SK-MEL-5 (cell line): ENCODE results near the gene RASA3. TPM values are rescaled to one million over a fixed set of nuclear protein-coding genes. Genes with fewer than 3 reads are reported as not detected.
A peak's percentile ranks its signal among the peaks of the same experiment; 100 is the strongest.
"Not testable (repeated sequence)": the region's sequence is repeated elsewhere in the genome, so short reads cannot be mapped to it uniquely, and the experiment has no call there.

Experiments used
- DNase-seq: peaks from one replicate; pipeline ENCODE4 v3.0.0-alpha.2; 2016; ENCODE audit warnings: low read depth, low spot score
- in situ Hi-C: cut with HindIII; loops from 2 replicates; pipeline ENCODE4 v1.10.0; 2016; ENCODE audit warnings: low sequenced_read_pairs, high pct_unique_total_duplicates, low pct_unique_long_range_greater_than_20kb
- total RNA-seq: library from RNA; depleted of rRNA; stranded (reverse); fragments of >200 nt; shearing (Covaris generic); gene quantifications from 2 replicates; pipeline ENCODE4 v1.2.3, GENCODE V29; 2014

The RASA3 gene
- total RNA-seq, 1 experiment from 2014 or later, result 17.8 TPM

- DNase-seq, result no peak
- in situ Hi-C loops, result no loop called here
Observed at GRCh38 chr13:114100446-114101357, 31.7 kb downstream of the RASA3 start.

DNA sequence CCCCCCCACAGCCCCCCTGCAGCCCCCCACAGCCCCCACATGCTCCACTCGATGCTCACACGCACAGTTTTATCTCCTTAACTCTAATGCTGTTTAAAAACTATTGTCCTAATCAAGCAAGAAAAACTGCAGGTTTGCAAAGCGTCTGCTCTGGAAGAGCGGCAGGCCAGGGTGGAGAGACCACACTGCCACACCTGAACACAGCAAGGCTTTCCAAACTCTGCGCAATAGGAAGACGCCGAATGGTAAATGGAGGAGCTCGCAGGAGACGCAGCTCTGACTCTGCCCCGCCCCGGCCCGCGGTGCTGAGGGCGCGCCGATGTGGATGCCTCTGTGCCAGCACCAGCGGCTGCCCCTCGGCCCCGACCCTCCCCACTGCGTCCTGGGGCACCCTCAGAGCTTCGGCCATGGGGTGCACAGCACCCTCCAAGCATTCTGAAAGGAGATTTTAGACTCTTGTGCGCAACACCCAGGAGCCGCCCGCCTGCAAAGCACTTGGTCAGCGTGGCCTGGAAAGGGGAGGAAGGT, 32.4 kb downstream of the RASA3 start:
- in situ Hi-C loops, result no loop called here
- DNase-seq, result peak; percentile 81

DNA sequence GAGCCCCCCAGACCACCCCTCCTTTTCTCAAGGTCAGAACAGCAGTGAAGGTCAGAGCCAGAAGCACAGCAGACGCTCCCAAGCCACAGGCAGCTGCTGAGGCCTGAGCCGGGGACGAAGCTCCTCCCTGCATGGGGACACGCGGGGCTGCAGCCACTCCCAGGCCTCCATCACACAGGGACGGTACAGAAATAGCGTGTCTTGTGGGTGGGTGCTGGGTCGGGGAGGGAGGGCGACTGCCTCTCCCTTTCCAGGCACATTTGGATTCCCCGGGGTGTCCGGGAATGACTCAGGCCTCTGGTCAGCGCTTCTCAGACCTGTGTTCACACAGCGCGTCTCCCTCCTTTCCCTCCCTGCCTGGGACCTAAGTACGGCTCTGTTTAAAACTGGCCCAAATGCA, 33.2 kb downstream of the RASA3 start:
- in situ Hi-C loops, result no loop called here

DNA sequence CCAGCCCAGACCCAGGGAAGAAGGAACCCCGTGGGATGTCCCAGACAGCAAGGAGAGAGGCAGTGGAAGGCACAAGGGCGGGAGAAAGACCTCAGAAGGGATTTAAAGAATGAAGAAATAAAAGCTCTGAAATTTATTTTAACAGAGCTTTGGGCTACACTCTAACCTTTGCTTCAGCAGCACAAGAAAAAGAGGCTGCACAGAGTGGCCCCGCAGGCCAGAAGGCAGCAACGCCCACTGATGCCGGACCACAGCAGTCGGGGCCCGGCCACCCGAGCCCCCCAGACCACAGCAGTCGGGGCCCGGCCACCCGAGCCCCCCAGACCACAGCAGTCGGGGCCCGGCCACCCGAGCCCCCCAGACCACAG, 33.8 kb downstream of the RASA3 start:
- in situ Hi-C loops, DNase-seq: not testable (repeated sequence)

More for the DNA sequence above, 33.2 kb downstream of the RASA3 start:
- peak; percentile 69 for DNase-seq

DNA sequence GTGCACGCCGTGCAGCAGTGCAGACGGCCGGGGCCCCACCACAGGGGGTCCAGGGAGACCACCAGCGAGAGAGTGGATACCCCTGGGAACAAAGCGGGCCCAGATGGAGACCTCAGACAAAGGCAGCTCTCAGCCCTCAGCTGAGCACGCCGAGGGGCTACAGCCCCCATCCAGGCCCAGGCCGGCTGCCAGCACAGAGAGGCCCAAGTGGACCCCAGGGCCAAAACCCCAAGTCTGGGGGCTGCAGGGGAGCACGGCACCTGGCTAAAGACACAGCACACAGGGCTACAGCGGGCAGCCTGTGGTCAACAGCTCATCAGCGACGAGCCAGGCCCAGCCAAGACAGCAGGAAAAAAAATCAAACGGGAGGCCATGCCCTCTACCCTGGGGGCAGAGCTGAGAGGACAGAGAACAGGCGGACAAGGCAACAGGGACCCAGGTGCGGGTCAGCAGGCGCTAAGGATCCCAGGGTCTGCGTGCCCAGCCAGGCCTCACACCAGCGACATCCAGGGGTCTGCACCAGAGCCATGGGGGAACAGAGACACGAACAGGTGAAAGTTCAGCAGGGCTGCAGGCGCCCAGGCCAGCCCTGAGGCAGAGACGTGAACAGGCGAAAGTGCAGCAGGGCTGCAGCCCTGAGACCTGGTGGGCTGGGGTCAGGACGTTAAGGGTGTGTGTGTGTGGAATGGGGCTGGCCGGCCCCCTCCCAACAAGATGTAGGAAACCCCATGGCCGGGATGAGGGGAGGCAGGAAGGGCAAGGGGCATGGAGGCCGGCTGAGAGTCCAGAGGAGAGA, 34.3 kb downstream of the RASA3 start:
- in situ Hi-C loops, result no loop called here
- DNase-seq, result no peak

GRCh38 chr13:114097212-114097892, 35.1 kb downstream of the RASA3 start:
- no peak for DNase-seq
- in situ Hi-C loops, result no loop called here

- in situ Hi-C loops, result no loop called here
- no peak for DNase-seq
Observed at GRCh38 chr13:114096811-114097211, 35.6 kb downstream of the RASA3 start.

DNA sequence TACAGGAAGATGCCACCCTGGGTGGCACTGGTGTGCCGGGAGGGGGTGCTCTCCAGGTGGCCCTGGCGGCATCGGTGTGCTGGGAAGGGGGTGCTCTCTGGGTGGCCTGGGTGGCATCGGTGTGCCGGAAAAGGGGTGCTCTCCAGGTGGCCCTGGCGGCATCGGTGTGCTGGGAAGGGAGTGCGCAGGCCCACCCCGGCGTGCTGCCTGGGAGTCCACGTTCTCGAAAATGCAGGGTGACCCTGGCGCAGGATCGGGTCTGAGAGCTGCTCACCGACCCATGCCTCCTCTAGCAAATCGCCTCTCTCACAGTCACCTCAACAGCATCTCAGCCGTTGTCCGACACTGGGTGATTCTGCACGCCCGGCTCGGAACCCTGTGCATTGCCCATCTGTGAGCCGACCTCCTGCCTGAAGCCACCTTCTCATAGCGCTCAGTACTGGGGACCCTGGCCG, 36.4 kb downstream of the RASA3 start:
- DNase-seq, result no peak
- in situ Hi-C loops, result no loop called here

DNA sequence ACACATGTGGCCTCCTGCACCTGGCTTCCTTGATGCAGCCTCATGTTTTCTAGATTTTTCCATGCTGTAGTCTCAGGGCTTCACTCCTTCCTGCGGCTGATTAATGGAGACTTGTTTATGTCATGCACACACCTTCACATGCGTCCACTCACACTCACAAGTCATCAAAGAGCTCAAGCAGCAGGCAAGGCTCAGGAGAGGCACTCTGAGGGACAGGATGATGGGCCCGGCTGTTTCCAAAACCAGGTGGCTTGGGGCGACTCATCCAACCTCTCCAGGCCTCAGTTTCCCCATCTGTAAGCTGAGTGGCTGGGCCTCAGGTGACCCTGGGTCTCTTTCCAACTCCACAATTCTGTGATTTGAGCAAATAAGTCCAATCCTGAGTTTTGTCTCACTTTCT, 36.9 kb downstream of the RASA3 start:
- DNase-seq, result no peak
- in situ Hi-C loops, result no loop called here

GRCh38 chr13:114093118-114093517, 39.3 kb downstream of the RASA3 start:
- in situ Hi-C loops, result no loop called here
- DNase-seq, result no peak

DNA sequence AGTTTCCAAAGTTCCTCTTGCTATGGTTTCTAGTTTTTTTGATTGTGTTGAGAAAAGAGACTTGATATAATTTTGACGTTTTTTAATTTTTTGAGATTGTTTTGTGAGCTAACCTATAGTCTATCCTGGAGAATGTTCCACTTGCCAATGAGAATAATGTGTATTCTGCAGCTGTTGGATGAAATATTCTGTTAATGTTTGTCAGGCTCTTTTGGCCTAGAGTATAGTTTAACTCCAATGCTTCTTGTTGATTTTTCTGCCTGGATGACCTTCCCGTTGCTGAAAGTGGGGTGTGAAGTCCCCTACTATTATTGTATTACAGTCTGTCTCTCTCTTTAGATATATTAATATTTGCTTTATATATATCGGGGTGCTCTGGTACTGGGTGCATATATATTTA, 40.0 kb downstream of the RASA3 start:
- in situ Hi-C loops, result no loop called here
- DNase-seq, result no peak

DNA sequence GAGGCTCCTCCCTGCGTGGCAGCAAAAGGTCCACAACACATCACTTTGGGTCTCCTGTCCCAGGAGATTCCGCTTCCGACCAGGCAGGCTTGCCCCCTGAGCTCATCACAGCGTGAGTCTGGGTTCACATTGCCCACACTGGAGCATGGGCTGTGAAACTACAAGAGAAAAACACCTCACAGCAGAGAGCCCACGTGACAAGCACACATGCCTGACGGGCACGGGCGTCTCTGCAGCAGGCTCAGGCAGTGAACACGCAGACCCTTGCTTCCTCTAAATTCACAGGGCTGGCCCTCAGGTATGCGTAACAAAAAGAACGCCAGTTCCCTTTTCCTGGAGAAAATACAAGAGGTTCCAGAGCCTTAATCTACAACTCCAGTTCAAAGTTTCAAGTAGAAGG, 41.9 kb downstream of the RASA3 start:
- in situ Hi-C loops, result no loop called here

GRCh38 chr13:114089751-114090400, 42.5 kb downstream of the RASA3 start:
- DNase-seq, result no peak
- in situ Hi-C loops, result no loop called here

More for the DNA sequence above, 41.9 kb downstream of the RASA3 start:
- DNase-seq, result no peak

GRCh38 chr13:114089341-114089740, 43.1 kb downstream of the RASA3 start:
- DNase-seq, result no peak
- in situ Hi-C loops, result no loop called here

- no peak for DNase-seq
- in situ Hi-C loops, result no loop called here
Observed at GRCh38 chr13:114088863-114089262, 43.6 kb downstream of the RASA3 start.

- in situ Hi-C loops, result no loop called here
Observed at GRCh38 chr13:114088234-114088633, 44.2 kb downstream of the RASA3 start.

DNA sequence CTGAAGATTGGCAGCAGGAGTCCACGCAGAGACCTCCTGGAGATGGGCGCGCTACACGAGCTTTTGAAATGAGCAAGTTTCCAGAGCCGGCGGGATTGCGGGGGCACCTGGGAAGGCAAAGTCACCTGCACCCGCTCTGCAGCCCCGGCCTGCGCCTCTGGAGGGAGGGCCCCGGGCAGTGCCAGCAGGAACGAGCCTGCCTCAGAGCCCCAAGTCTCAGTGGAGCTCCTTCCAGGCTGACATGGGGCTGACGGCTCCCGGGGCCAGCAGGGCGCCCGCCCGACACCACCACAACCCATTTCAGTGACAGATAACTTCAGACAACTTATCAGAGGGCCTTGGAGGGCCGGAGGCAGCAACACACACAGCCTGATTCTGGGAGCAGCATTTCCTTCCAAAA, 45.0 kb downstream of the RASA3 start:
- no peak for DNase-seq
- in situ Hi-C loops, result no loop called here

More at GRCh38 chr13:114088234-114088633, 44.2 kb downstream of the RASA3 start:
- no peak for DNase-seq
